ENCODE measurements around the gene ZNF276. TPM values are rescaled to one million over a fixed set of nuclear protein-coding genes. Genes with fewer than 3 reads are reported as not detected.

ZNF276 gene
- total RNA-seq, 4 donors from 2014 or later: 48.6 to 146 (median 68.8) TPM

DNA sequence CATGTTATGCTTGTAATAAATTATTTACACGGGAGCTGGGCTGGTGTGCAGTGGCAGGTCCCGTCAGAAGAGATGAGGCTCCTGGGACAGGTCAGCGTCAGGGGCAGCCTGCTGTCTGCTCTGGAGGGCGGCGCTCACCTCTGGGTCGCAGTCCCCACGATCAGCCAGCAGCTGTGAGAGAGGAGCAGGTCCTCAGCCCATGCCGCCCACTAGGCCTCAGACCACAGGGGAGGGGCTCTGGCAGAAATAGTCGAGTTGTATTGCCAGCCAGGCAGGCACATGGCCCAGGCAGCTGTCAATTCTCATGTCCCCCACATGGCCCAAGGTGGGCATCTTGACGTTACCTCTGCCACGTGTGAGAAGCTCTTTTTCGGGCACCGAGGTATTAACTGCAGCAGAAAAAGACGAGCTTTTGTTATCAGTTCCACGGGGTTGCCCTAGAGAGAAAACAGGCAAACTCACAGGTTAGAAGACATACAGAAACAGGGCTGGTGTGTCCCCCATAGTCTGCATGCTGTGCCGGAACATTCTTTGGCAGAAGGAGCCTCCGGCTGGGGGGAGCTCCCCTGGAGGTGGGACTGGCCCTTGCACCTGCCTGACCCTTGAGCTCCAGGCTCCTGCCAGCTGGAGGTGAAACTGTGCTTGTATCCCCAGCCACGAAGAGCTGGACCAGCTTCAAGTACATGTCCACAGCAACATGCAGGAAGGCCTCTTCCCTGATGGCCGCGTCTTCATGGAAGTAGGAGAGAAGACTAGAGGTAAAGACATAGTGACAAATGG is 17.4 kb downstream of the ZNF276 start:
- 74 to 78% methylated on average over 16 to 20 of the region's 20 CpGs for WGBS, 2 donors
- Histone ChIP-seq H3K4me3 (no peak overlapping the region), H3K9me3 (no peaks in the 10 kb centered on the region), H3K4me1 (peaks cover 0 to 4% (median 0%) of the 10 kb centered on the region in 4 donors), H3K27ac (no peak overlapping the region), H3K27me3 (no peaks in the 10 kb centered on the region), H3K36me3 (peaks cover 8 to 79% (median 37%) of the 10 kb centered on the region in 3 donors)
- DNase-seq (ENCODE audit: low spot score in 2 of 2): no peak
- TF ChIP-seq CTCF (IDR thresholded peaks at IDR 0.05) (no peak), EP300 (IDR thresholded peaks at IDR 0.05) (no peak), POLR2A (IDR thresholded peaks at IDR 0.05) (no peak)

DNA sequence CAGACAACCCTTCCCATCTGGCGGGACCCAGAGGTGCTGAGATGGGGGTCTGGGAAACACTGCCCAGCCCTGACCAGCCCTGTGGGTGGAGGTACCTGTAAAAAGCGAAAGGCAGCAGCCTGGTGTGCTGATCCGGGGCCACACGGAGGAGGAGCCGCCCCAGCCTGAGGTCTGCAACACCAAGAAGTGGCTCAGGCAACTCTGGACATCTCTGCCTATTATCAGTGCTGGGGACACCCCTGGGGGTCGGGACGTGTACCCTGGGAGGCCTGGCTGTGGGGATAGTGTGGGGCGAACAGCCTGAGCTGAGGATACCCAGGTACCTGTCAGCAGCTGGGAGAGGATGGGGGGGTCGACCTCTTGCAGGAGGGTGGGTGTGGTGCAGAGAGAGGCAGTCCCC is 18.0 kb downstream of the ZNF276 start:
- Histone ChIP-seq H3K4me3 (no peak overlapping the region), H3K4me1 (peaks cover 0 to 4% (median 0%) of the 10 kb centered on the region in 4 donors), H3K36me3 (peaks cover 8 to 73% (median 31%) of the 10 kb centered on the region in 3 donors), H3K9me3 (no peaks in the 10 kb centered on the region), H3K27me3 (no peaks in the 10 kb centered on the region), H3K27ac (no peak overlapping the region)
- TF ChIP-seq POLR2A (IDR thresholded peaks at IDR 0.05) (no peak), CTCF (IDR thresholded peaks at IDR 0.05) (no peak), EP300 (IDR thresholded peaks at IDR 0.05) (no peak)
- DNase-seq (ENCODE audit: low spot score in 2 of 2): no peak
- 89 to 93% methylated on average over 4 to 9 of the region's 9 CpGs for WGBS, 2 donors

- Histone ChIP-seq H3K4me1 (peaks cover 0 to 4% (median 0%) of the 10 kb centered on the region in 4 donors), H3K27me3 (no peaks in the 10 kb centered on the region), H3K4me3 (no peak overlapping the region), H3K36me3 (peaks cover 8 to 52% (median 20%) of the 10 kb centered on the region in 3 donors), H3K27ac (no peak overlapping the region), H3K9me3 (no peaks in the 10 kb centered on the region)
- DNase-seq (ENCODE audit: low spot score in 2 of 2): no peak
- 69 to 80% methylated on average over 11 of the region's 11 CpGs for WGBS, 2 donors
- TF ChIP-seq EP300 (IDR thresholded peaks at IDR 0.05): no peak
- TF ChIP-seq POLR2A (IDR thresholded peaks at IDR 0.05): no peak
- no peak for TF ChIP-seq CTCF (IDR thresholded peaks at IDR 0.05)
Observed at GRCh38 chr16:89741342-89742014, 20.1 kb downstream of the ZNF276 start.

DNA sequence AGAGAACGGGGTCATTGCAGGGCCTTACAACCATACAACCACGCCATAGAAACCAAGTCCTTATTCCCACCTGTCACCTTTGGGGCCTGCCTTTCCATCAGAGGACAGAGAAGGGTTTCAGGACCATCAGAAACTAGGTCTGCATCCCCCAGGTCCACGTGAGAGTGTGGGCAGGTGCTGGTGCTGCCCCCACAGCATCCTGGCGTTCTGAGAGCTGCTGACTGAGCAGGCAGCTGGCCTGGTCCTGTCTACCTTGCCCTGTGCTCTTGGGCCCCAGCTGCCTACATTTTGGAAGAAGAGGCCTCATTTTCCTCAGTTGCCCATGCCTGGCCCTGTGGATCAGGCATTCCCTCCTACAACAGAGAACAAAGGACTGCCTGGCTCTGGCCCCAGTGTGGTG is 21.6 kb downstream of the ZNF276 start:
- Histone ChIP-seq H3K4me1 (peaks cover 0 to 8% (median 2%) of the 10 kb centered on the region in 4 donors), H3K36me3 (peaks cover 2 to 37% (median 16%) of the 10 kb centered on the region in 3 donors), H3K4me3 (no peak overlapping the region), H3K27me3 (no peaks in the 10 kb centered on the region), H3K27ac (no peak overlapping the region), H3K9me3 (no peaks in the 10 kb centered on the region)
- TF ChIP-seq EP300 (IDR thresholded peaks at IDR 0.05) (no peak), CTCF (IDR thresholded peaks at IDR 0.05) (no peak), POLR2A (IDR thresholded peaks at IDR 0.05) (no peak)
- no peak for DNase-seq (ENCODE audit: low spot score in 2 of 2)
- WGBS, 2 donors: 74 to 76% methylated on average over 4 of the region's 4 CpGs

- H3K27me3 ChIP-seq: no peaks in the 10 kb centered on the region
- H3K36me3 ChIP-seq: peaks cover 0 to 18% (median 0%) of the 10 kb centered on the region in 3 donors
- no peaks in the 10 kb centered on the region for H3K9me3 ChIP-seq
- no peak overlapping the region for H3K4me3 ChIP-seq
- no peak for DNase-seq (ENCODE audit: low spot score in 2 of 2)
- WGBS, 2 donors: 90 to 94% methylated on average over 16 of the region's 16 CpGs
- H3K27ac ChIP-seq: no peak overlapping the region
- TF ChIP-seq EP300 (IDR thresholded peaks at IDR 0.05) (no peak), POLR2A (IDR thresholded peaks at IDR 0.05) (no peak), CTCF (IDR thresholded peaks at IDR 0.05) (no peak)
- peaks cover 0 to 8% (median 2%) of the 10 kb centered on the region in 4 donors for H3K4me1 ChIP-seq
Observed at GRCh38 chr16:89744813-89745212, 23.5 kb downstream of the ZNF276 start.
